Gastrocnemius medialis (tissue), 4 donors: ENCODE measurements around the gene MCF2L2. TPM values are rescaled to one million over a fixed set of nuclear protein-coding genes. Genes with fewer than 3 reads are reported as not detected.

Experiments used
- ATAC-seq, 2 donors: fragments of 150-250 bp; one replicate each; pipeline ENCODE4 v1.9.1; 2016
- DNase-seq, 2 donors: peaks; one replicate each; pipeline ENCODE4 v3.0.0-alpha.2; 2019
- H3K27ac ChIP-seq, 4 donors: fragments of 200-600 bp; sonication (generic); 1 replicate in 1 of 4; 2 replicates in 3 of 4; pipeline ENCODE4 v1.5.1; 2016 to 2018; ENCODE audit warnings: mild to moderate bottlenecking in 2 of 4, moderate library complexity in 1 of 4
- H3K27me3 ChIP-seq, 3 donors: fragments of 200-600 bp; sonication (generic) in 2 of 3; 1 replicate in 1 of 3; 2 replicates in 2 of 3; pipeline versions ENCODE4 v1.5.1 to v1.6.0; 2016 to 2019; ENCODE audit warnings: mild to moderate bottlenecking in 1 of 3, moderate library complexity in 1 of 3
- H3K36me3 ChIP-seq, 2 donors: fragments of 200-600 bp; sonication (generic) in 1 of 2; one replicate each; pipeline ENCODE4 v1.5.1; 2017 to 2018
- H3K4me1 ChIP-seq, 2 donors: fragments of 200-600 bp; sonication (generic) in 1 of 2; one replicate each; pipeline ENCODE4 v1.5.1; 2016 to 2017; ENCODE audit warnings: mild to moderate bottlenecking in 2 of 2
- H3K4me3 ChIP-seq, 4 donors: fragments of 200-600 bp; sonication (generic) in 3 of 4; 1 replicate in 1 of 4; 2 replicates in 3 of 4; pipeline ENCODE4 v1.5.1; 2016 to 2019; ENCODE audit warnings: mild to moderate bottlenecking in 2 of 4
- H3K9me3 ChIP-seq, 3 donors: fragments of 200-600 bp; sonication (generic) in 2 of 3; 1 replicate in 1 of 3; 2 replicates in 2 of 3; pipeline ENCODE4 v1.5.1; 2016 to 2019
- POLR2A ChIP-seq, 2 donors: fragments of 450-650 bp; IDR thresholded peaks; one replicate each; pipeline ENCODE4 v1.6.1; 2017; ENCODE audit warnings: antibody characterized with exemption in 2 of 2, mild to moderate bottlenecking in 2 of 2, moderate library complexity in 2 of 2
- in situ Hi-C, 4 donors: fragments of 200-750 bp; cut with MboI; loops; one replicate each; pipeline versions ENCODE4 v1.15.0 to v1.8.0; 2017; ENCODE audit warnings: low sequenced_read_pairs in 4 of 4
- intact Hi-C: fragments of 100-400 bp; cut with DNase I; formaldehyde crosslinking; loops from one replicate; pipeline ENCODE4 v1.15.1; 2023; ENCODE audit warnings: low total_unique reads
- total RNA-seq, 4 donors: library from RNA; depleted of rRNA; stranded (reverse); fragments of >200 nt; gene quantifications; one replicate each; pipeline versions ENCODE4 v1.1.0 to v1.2.3, GENCODE V29; 2016
- TF ChIP-seq, protein P1 (sequence below), 5 experiments: fragments of 450-650 bp in 3 of 5; fragments of 200-600 bp in 2 of 5; sonication (generic) in 2 of 5; IDR thresholded peaks in 4 of 5; conservative IDR thresholded peaks in 1 of 5; 1 replicate in 4 of 5; 2 replicates in 1 of 5; pipeline ENCODE4 v1.5.1; 2016 to 2019; ENCODE audit warnings: antibody characterized with exemption in 5 of 5, mild to moderate bottlenecking in 3 of 5, moderate library complexity in 3 of 5

Gene MCF2L2
- total RNA-seq, 4 donors from 2014 or later: 0.27 to 0.61 (median 0.46) TPM

DNA sequence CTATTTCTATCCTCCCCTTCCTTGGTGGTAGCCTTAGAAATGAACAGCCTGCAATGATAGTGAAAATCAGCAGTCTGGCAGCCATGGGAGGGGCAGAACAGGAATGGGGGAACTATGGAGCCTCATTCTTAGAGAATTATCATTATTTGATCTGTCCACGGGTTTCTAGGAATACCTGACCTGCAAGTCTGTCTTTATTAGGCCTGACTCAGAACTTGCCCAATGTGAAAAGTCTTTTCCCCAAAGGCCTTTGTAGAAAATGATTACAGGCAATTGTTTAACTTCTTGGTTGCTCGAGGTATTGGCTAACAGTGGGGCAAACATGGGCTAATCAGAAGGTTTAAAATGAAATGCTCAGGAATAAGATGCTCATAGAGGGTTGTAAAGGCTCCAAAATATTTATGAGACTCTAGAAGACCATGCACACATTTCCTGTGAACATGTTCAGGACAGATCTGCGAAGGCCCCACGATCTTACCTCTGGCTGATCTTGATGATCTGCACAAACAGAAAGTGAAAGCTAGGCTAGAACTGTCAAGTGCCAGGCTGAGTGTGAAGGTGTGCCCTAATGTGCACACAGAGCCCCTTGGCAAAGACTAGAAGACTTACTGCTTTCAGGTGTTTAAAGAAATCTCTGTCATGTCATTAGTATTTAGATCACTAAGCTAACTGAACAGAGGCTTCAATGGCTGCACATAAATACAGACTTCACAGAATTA, 226.3 kb downstream of the MCF2L2 start:
- no peaks in the 10 kb centered on the region for H3K4me1 ChIP-seq
- ATAC-seq: no peak
- H3K27ac ChIP-seq: no peak overlapping the region
- no peak for DNase-seq
- H3K36me3 ChIP-seq: no peaks in the 10 kb centered on the region
- no peaks in the 10 kb centered on the region for H3K27me3 ChIP-seq
- no peaks in the 10 kb centered on the region for H3K9me3 ChIP-seq
- in situ Hi-C loops: no loop called here
- intact Hi-C loops: no loop called here
- TF ChIP-seq POLR2A (IDR thresholded peaks at IDR 0.05): no peak
- TF ChIP-seq, protein P1, sequence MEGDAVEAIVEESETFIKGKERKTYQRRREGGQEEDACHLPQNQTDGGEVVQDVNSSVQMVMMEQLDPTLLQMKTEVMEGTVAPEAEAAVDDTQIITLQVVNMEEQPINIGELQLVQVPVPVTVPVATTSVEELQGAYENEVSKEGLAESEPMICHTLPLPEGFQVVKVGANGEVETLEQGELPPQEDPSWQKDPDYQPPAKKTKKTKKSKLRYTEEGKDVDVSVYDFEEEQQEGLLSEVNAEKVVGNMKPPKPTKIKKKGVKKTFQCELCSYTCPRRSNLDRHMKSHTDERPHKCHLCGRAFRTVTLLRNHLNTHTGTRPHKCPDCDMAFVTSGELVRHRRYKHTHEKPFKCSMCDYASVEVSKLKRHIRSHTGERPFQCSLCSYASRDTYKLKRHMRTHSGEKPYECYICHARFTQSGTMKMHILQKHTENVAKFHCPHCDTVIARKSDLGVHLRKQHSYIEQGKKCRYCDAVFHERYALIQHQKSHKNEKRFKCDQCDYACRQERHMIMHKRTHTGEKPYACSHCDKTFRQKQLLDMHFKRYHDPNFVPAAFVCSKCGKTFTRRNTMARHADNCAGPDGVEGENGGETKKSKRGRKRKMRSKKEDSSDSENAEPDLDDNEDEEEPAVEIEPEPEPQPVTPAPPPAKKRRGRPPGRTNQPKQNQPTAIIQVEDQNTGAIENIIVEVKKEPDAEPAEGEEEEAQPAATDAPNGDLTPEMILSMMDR (IDR thresholded peaks at IDR 0.05 in 4 of 5, conservative IDR thresholded peaks at IDR 0.05 in 1 of 5): no peak
- H3K4me3 ChIP-seq: no peak overlapping the region

DNA sequence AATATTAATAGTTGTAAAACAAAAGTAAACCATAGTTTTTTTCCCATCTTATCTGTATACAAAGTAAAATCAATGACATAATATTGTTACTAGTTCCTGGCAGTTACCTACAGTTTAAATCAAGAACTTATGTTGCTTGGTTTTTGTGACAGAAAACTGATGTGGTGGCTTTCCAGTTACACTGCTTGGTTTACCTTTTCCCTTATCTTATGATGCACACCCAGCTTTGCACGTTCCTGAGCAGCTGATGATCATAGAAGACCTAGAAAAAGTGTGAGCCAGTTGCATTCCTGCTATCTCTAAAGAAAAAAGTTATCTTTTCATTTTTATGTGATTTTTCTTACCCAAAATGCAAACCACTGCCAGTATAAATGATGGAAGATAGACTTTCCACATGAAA, 229.5 kb downstream of the MCF2L2 start:
- DNase-seq (no peak), ATAC-seq (no peak)

DNA sequence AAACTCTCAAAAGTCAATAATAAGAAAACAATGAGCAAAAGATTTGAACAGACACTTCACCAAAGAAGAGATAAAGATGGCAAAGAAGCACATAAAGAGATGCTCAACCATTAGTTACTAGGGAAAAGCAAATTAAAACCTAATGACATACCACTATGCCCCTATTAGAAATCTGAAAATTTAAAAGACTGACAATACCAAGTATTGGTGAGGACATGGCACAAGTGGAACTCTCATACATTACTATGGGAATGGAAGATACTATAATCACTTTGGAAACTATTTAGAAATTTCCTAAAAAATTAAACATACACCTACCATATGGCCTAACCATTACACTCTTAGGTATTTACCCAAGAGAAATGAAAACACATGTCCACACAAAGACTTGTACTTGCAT, 230.7 kb downstream of the MCF2L2 start:
- Histone ChIP-seq H3K27ac (no peak overlapping the region), H3K27me3 (no peaks in the 10 kb centered on the region), H3K9me3 (no peaks in the 10 kb centered on the region), H3K4me1 (no peaks in the 10 kb centered on the region), H3K4me3 (no peak overlapping the region), H3K36me3 (no peaks in the 10 kb centered on the region)
- intact Hi-C loops: no loop called here
- no peak for DNase-seq
- in situ Hi-C loops: no loop called here
- TF ChIP-seq, protein P1 (IDR thresholded peaks at IDR 0.05 in 4 of 5, conservative IDR thresholded peaks at IDR 0.05 in 1 of 5): no peak
- TF ChIP-seq POLR2A (IDR thresholded peaks at IDR 0.05): no peak
- no peak for ATAC-seq

More for the DNA sequence above, 229.5 kb downstream of the MCF2L2 start:
- Histone ChIP-seq H3K4me1 (no peaks in the 10 kb centered on the region), H3K9me3 (no peaks in the 10 kb centered on the region), H3K4me3 (no peak overlapping the region), H3K36me3 (no peaks in the 10 kb centered on the region), H3K27me3 (no peaks in the 10 kb centered on the region), H3K27ac (no peak overlapping the region)
- intact Hi-C loops: no loop called here
- in situ Hi-C loops: no loop called here
- TF ChIP-seq, protein P1 (IDR thresholded peaks at IDR 0.05 in 4 of 5, conservative IDR thresholded peaks at IDR 0.05 in 1 of 5): no peak

DNA sequence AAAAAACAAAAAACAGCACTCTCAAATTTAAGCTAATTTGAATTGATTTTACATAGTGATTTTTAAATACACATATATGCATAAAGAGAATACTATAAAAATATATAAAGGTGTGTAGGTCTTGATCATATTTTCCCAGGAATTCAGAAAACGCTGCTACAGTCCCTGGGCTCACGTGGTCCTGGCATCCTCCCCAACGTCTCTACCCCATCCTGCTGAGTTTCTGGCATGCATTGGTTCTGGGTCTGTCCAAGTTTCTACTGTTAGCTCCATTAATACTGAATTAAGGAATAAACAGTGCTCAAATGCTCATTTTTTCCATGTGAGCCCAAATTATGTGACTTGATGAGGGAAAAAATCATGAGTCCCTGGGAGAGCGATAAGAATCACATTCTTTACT, 233.2 kb downstream of the MCF2L2 start:
- TF ChIP-seq, protein P1 (IDR thresholded peaks at IDR 0.05 in 4 of 5, conservative IDR thresholded peaks at IDR 0.05 in 1 of 5): no peak
- TF ChIP-seq POLR2A (IDR thresholded peaks at IDR 0.05): no peak
- DNase-seq: no peak
- Histone ChIP-seq H3K36me3 (no peaks in the 10 kb centered on the region), H3K4me1 (no peaks in the 10 kb centered on the region), H3K4me3 (no peak overlapping the region), H3K27me3 (no peaks in the 10 kb centered on the region), H3K9me3 (no peaks in the 10 kb centered on the region), H3K27ac (no peak overlapping the region)
- no peak for ATAC-seq
- intact Hi-C loops (no loop called here), in situ Hi-C loops (no loop called here)
